ENCODE results near the gene CCL19. TPM values are rescaled to one million over a fixed set of nuclear protein-coding genes. Genes with fewer than 3 reads are reported as not detected.

Gene CCL19
- total RNA-seq, 1 donor from 2014 or later: 0.63 TPM

- ATAC-seq (no peak), DNase-seq (ENCODE audit: low spot score) (no peak)
Measured at GRCh38 chr9:34642679-34643078, 48.4 kb downstream of the CCL19 start.

Other genes with a start within 250 kb of the CCL19 start
- gene FAM219A, start 232.7 kb downstream of the CCL19 start, total RNA-seq: 5.9 TPM
- not detected for gene DNAI1, start 232.5 kb downstream of the CCL19 start, total RNA-seq
- 3.9 TPM for gene ENHO, start 168.3 kb downstream of the CCL19 start, total RNA-seq
- gene CNTFR, start 101.6 kb downstream of the CCL19 start, total RNA-seq: 13.0 TPM
- gene RPP25L, start 79.2 kb downstream of the CCL19 start, total RNA-seq: 25.5 TPM
- 31.4 TPM for gene DCTN3, start 70.8 kb downstream of the CCL19 start, total RNA-seq
- gene ARID3C, start 62.2 kb downstream of the CCL19 start, total RNA-seq: 8.8 TPM
- 139 TPM for gene SIGMAR1, start 53.5 kb downstream of the CCL19 start, total RNA-seq
- 123 TPM for gene GALT, start 44.6 kb downstream of the CCL19 start, total RNA-seq
- 26.5 TPM for gene IL11RA, start 39.1 kb downstream of the CCL19 start, total RNA-seq
- gene CCL27, start 28.6 kb downstream of the CCL19 start, total RNA-seq: not detected
- gene CCL21, start 18.9 kb upstream of the CCL19 start, total RNA-seq: 1.7 TPM

Measured in left lobe of liver (tissue), 2 donors.